DMS114 treated with DMSO at 0.1 percent for 48 hours (cell line): ENCODE measurements around the gene RBM33.

Source experiments
- DNase-seq: peaks from one replicate; lab custom pipeline; 2025; ENCODE audit not compliant: unreplicated experiment; lab: John Stamatoyannopoulos, UW

Gene RBM33

DNA sequence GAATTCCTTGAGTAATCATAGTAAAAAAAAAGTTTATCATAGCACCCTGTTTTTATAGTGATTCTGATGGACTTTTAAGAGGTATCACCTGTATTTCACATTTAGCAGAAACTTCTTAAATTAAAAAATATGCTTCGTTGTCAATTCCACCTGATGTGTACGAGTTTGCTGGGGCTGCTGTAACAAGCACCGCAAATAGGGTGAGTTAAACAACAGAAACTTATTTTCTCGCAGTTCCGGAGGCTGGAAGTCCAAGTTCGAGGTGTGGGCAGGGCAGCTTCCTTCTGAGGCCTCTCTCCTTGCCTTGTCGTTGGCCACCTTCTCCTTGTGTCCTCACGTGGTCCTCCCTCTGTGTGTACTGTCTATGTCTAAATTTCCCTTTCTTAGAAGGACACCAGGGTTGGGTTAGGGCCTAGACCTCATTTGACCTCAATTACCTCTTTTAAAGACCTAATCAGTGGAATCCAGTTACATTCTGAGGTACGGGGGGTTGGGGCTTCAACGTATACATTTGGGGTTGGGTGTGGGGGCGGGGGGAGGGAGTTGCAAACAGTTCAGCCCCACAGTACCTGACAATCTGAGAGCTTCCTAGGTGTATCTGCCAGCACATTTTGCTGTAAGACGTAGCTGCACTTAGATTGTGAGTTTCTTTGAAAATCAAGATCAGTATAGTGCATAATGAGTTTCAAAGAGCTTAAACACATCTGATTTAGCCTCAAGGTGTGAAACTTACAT, 72.7 kb downstream of the RBM33 start:
- DNase-seq, result no peak

DNA sequence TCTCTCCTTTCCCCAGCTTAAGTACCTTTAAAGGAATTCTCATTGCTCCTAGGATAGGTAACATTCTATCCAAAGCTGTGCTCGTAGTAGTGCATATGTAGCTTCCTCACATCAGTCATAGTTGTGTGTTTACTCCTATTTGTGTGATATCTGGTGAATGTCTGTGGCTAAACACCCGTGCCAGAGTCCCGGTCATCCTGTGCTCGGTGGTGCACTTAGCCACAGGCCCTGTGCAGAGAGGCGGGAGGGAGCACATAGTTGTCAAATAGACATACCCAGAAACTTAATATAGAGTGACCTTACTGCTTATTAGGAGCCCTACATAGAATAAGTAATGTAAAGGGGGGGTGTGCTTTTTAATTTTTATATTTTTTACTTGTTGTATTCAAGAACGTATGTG, 76.6 kb downstream of the RBM33 start:
- DNase-seq, result no peak

DNA sequence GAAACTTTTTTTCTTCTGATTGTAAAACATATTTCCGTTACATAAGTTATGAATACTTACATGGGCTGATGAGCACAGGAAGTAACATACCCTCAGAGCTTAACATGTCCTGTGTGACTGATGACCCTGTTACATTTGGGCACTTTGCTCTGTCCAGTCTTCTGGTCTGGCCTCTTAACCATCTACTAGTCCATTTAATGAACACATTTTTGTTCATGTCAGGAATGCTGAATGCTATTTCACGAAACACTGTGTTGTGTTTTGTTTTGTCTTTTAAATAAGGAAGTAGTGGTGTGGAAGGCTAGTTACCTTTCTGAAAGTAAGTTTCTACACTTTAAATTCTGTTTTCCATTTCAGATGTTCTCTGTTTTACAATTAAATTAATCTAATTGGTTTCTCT, 77.7 kb downstream of the RBM33 start:
- DNase-seq, result no peak

DNA sequence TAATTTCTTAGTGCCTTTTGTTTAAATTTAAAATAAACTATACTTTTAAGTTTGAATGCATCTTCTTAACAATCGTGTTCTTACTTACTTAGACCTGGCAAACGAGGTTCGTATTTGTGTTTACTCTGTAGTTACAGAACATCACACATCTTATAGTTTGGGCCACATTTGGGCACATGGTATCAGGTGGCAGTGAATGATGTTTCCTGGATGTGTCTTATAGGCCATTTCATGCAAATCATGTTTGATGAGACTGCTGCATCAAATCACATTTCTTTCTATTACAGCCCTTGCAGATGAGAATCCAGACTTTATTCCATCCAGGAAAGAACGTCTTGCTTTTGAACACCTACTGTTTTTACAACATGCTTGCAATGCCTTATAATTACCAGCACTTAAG, 78.5 kb downstream of the RBM33 start:
- no peak for DNase-seq

DNA sequence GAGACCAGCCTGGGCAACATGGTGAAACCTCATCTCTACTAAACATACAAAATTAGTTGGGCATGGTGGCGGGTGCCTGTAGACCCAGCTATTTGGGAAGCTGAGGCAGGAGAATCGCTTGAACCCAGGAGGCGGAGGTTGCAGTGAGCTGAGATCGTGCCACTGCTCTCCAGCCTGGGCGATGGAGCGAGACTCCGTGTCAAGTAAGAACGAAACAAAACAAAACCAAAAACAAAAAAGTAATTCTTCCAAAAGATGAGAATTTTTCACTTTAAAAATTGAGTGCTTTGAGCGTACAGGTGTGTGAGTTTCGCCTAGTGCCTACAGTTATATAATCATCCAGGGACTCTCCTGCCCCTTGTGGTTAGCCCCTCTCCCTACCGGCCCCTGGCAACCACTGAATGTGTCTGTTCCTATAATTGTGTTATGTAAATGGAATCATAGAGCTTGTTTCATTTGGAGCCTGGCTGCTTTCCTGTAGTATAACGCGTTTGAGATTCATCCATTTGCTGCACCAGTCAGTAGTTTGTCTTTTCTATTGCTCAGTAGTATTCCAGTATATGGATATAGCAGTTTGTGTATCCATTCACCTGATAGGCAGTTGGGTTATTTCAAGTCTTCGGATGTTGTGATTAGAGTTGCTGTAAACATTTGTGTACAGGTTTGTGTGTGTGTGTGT, 80.0 kb downstream of the RBM33 start:
- DNase-seq, result no peak

DNA sequence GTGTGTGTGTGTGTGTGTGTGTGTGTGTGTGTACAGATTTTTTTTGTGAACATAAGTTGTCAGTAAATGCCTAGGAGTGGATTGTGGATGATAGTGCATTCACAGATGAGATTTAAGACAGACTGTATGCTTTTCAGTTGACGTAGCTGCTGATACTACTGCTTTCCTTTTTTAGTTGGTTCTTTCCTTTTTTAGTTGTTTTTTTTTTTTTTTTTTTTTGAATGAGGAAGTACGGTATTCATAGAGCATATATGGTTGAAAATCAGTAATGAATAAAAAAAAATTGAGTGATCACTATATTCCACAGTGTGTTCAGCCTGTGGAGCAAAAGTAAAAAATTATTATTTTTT, 80.5 kb downstream of the RBM33 start:
- DNase-seq, result no peak

DNA sequence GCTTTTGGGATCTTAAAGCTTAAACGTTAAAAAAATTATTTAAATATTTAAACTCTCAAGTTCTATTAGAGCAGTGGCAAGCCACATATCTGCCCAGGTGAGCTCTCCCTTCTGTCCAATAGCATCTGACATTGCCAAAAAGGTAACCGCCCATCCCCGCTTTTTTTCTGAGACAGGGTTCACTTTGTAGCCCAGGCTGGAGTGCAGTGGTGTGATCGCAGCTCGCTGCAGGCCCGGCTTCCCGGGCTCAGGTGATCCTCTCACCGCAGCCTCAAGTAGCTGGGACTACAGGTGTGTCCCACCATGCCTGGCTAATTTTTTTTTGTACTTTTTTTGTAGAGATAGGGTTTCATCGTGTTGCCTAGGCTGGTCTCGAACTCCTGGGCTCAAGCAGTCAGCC, 83.2 kb downstream of the RBM33 start:
- no peak for DNase-seq

DNA sequence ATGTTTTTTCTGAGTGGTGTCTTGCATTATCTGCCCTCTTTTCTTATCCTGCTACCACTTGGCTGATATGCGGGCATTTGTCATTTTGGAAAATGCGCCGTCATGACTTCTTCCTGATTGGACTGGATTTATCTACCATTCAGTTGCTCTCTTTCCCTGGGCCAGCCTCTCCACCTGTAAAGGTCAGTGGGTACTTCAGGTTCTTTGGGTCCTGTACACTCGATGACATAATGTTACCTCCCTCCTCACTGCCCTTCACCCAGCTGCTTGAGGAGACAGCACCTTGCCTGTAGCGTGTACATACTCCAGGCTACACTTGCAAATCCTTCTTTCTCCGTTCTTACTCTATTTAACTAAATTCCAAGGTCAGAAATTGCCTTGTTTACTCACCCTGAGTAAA, 83.7 kb downstream of the RBM33 start:
- DNase-seq, result no peak

DNA sequence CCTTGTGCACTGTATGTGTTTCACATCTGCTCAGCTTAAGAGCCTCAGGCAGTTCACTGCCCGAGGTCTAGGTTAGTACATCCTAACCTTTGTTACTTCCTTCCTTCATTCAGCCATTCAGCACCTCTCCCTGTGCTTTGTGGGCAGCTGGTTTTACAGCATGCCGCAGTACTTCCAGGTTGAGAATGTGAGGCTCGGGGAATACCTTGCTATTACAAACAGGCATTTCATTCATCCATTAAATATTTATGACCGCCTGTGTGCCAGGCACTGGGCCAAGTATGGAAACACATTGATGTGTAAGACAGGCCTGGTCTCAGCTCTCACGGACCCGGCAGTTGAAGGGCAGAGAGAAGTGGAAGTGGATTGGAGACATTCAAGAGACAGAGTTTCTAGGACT, 85.4 kb downstream of the RBM33 start:
- DNase-seq, result no peak

DNA sequence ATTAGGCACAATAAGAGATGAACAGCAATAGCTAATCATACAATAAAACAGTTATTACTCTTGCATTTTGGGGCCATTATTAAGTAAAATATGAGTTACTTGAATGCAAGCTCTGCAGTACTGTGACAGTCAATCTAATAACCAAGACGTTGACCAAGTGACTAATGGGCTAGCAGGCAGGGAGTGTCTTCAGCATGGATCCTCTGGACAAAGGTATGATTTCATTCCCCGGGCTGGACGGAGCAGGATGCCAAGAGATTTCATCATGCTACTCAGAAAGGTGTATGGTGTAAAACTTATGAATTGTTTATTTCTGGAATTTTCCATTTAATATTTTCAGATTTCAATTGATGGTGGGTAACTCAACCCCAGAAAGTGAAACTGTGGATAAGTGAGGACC, 86.9 kb downstream of the RBM33 start:
- no peak for DNase-seq

DNA sequence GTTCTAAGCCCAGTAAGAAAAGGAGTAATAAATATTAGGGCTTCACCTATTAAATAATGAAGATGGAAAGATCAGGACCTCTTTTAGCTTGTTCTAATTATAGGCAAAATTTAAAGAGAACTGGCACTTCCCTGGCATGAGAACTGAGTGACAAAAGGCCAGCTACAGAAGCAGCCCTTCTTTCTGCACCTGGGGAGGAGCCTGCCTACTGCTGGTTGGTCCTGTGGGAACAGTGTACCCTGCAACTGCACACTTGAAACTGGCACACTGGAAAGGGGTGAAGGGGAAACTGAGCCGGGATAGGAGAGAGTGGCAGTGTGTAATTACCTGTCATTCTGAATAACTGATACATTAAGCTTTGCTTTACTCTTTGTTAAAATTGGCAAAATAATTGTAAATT, 87.4 kb downstream of the RBM33 start:
- no peak for DNase-seq

DNA sequence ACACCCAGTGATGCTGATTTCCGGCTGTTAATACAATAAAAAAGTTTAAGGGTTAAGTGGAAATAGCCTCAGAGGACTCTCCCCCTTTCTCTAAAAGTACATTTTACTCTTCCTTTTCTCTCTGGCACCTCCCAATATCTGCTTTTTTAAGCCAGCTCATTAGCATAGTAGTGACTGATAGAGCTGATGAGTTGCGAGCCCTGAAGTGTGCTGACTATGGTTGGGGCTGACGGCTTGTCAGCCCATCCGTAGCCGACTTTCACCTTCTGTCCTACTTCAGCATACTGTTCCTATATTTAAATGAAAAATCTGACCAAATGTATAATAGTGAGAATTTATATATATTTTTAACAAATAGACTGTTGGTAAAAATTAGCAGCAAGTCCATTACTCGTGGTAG, 87.8 kb downstream of the RBM33 start:
- DNase-seq, result no peak

DNA sequence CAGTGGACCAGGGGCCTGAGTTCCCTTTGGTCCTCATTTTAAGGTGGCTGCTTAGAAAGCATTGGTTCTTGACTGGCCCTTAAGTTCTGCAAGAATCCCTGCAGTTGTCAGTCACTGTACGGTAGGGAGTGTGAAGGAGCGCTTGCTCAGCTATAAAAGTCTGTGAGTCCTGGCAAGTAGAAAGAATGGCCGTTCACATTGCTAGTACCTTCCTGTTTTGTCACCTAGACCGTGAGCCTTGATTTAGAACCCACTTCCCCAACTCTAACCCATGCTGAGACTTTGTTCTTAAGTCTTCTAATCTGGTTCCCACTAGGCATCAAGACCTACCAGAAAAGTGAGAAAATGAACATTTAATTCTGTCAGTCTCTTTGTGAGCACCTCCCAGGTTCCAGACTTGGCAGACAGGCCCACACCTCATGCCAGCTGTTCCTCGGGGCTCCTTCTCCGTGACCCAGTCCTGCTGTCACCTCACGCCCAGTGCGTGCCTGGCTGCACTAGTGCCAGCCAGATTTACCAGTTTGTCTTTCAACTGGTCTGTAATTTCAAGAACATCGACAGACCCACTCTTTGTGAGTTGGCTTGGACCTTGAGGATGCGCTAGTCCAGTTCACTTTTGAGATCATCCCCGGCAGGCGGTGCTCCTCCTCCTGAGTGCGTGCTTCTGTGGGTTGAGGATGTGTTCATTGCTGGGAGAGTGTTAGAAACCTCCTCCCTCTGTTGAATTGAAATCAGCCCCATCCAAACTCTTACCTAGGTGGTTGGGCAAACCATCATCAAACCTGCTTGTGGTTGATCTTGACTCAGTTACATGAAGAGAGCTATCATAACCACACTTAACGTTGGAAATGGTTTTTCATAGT, 89.4 kb downstream of the RBM33 start:
- DNase-seq, result no peak

DNA sequence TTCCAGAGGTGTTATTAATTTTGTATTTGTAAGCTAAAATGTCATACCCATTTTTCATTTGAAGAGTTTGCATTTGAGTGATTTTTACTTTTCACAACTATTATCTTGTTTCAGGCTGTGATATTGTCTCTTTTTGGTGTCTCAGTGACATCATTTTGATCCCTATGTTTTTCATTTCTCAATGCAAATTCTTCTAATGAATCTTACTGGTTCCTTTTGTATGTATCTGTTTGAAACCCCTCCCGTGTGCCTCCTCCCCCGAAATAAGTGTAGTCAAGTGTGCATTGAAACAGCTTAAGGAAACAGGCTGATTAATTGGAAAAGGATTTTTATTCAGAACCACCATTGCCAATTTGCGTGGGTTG, 90.0 kb downstream of the RBM33 start:
- DNase-seq, result no peak

DNA sequence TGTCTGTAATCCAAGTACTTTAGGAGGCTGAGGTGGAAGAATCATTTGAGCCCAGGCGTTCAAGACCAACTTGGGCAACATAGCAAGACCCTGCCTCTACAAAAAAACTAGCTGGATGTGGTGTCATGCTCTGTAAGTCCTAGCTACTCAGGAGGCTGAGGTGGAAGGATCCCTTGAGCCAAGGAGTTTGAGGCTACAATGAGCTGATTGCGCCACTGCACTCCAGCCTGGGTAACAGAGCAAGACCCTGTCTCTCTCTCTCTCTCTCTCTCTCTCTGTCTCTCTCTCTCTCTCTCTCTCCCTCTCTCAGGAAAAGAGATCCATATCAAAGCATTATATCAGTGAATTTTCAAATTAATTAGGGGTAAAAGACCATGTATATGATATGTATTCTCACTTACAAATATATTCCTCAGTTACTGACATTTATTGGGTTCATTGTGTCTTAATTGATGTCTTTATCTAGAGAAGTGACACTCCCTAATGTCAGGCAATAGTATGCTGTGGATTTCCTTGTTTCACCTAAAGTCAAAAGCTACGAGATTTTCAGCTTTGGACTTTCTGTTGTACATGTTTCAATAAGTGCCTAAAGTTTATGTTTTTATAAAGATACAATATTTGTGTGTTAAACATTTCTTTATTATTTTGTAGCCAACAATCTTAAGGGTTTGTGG, 91.1 kb downstream of the RBM33 start:
- no peak for DNase-seq

DNA sequence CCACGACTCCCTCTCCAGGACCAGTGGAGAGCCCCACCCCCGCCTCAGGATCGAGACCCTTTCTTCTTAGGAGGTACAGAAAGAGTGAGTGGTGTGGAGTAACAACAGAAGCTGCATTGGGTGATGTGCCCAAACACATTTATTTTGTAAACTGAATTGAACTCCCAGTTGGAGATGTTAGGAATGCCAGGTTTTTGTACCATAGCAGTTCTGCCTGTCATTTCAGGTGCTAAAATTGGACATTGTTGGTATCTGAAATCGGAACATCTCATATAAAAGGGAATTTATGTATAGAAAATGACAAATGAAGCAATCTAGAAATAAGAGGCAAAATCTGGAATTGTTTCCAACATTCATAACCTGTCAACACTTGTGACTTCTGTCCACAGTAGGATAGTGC, 93.1 kb downstream of the RBM33 start:
- DNase-seq, result no peak

DNA sequence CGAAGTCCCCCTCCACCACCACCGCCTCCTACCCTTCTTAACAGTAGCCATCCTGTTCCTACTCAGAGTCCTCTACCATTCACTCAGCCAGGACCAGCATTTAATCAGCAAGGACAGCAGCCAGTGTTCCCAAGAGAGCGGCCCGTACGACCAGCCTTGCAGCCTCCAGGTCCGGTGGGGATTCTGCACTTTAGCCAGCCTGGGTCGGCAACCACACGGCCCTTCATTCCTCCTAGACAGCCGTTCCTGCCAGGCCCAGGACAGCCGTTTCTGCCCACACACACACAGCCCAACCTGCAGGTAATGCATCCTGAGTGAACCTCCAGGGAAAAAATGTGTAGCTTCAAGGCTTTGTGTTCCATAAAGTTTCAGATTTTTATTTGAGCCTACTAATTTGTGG, 93.6 kb downstream of the RBM33 start:
- no peak for DNase-seq

DNA sequence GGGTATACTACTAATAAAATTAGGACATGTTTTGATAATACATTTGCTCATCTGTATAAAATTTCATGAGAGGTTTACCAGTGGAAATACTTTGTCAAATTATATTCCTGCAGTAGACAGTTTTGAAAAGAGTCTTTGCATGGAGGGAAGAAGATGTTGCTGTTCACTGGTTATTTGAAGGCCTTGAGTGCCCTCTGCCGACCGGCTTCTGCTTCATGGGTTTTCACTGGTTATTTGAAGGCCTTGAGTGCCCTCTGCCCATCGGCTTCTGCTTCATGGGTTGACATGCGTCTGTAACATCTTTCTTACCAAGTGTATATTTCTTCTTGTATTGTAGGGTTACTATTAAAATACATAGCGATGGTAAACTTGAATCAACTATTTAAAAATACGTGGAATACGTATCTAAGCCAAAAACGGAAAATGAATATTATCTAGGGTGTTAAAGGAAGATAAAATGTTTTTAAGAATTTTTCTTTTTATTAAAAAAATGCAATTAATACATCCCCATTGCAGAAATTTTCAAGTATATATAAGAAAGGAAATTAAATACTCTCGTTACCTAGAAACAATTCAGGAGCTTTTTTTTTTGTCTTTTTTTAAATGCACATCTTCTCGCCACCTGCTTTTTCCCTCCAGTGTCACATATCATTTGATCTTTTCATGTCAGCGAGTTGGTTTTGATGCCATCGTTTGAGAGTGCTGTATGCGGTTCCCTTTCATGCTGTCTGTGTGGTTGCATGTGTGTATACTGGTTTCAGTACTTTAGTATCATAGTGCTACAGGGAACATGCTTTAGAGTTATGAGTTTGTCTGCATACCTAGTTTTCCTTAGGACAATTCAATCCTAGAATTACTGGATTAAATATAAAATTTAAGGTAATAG, 94.4 kb downstream of the RBM33 start:
- peak; percentile 71 for DNase-seq

DNA sequence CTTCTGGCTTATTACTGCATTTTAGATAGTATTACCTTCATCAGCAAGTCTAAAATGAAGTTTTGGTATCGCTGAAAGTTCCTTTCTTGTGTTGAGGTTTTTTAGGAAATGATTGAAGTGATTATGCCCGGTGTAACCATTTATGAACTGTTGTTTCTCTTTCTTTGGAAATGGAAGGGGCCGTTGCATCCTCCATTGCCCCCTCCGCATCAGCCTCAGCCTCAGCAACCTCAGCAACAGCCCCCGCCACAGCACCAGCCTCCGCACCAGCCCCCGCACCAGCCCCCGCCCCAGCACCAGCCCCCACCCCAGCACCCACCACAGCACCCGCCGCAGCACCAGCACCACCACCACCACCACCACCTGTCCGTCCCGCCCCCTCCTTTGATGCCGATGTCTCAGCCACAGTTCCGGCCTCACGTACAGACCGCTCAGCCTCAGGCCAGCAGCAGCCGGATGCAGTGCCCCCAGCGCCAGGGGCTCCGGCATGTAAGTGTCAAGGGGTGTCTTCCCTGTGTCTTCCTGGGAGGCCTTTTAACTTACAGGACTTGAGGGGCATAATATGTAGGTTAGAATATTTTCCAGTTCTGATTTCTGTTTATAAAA, 95.2 kb downstream of the RBM33 start:
- DNase-seq, result no peak

DNA sequence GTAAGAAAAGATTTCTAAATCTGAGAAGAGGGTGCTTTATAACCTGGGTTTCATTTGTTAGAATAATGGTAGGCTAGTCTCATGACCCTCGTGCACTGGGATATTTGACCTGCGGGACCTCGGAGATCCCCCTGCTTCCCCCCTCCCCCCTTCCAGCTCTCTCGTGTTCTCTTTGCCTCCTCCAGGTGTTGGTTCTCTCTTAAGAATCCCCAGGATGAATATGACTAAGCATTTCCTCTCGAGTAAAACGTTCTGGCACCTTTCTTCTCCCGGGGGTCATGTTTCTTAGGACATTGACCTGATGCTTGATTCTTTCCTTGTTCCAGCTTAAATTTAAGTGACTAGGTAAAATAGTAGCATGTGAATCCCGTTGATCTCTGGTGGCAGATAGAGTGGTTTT, 96.6 kb downstream of the RBM33 start:
- no peak for DNase-seq
